GM12878 (cell line): Measurements from ENCODE around the gene AGTPBP1. TPM values are rescaled to one million over a fixed set of nuclear protein-coding genes. Genes with fewer than 3 reads are reported as not detected.

Experiments
- ATAC-seq: fragments of 200-7000 bp; cut with Tn5 transposase; 3 replicates; pipeline ENCODE4 v1.9.1; 2020; ENCODE audit warnings: mild to moderate bottlenecking, moderate library complexity
- BruUV-seq: library from RNA; stranded (reverse); fragments of 400-500 nt; replicated peaks from 2 replicates; lab custom pipeline; 2021; lab: Mats Ljungman, UMichigan
- CTCF ChIA-PET: fragments of 300-600 bp; sonication (Branson Sonifier 250); formaldehyde crosslinking; extraction: SDS; loops from one replicate; lab custom pipeline; 2021; ENCODE audit warnings: inconsistent platforms; lab: Yijun Ruan, JAX
- POLR2A ChIA-PET: fragments of 350-600 bp; formaldehyde crosslinking; extraction: SDS; loops from one replicate; lab custom pipeline; 2021; ENCODE audit warnings: inconsistent platforms; lab: Charles Lee
- RAD21 ChIA-PET: fragments of 300-600 bp; sonication (Branson Sonifier 250); formaldehyde crosslinking; loops from one replicate; lab custom pipeline; 2023; ENCODE audit warnings: antibody characterized with exemption; ENCODE audit not compliant: unreplicated experiment; lab: Charles Lee
- SMC1A ChIA-PET: fragments of 300-600 bp; sonication (Branson Sonifier 250); formaldehyde crosslinking; loops from one replicate; lab custom pipeline; 2023; ENCODE audit not compliant: unreplicated experiment, uncharacterized antibody; lab: Charles Lee
- DNase-seq: peaks from one replicate; pipeline ENCODE4 v3.0.0-alpha.2; 2011; ENCODE audit warnings: low read depth, low spot score
- FAIRE-seq: peaks from 3 replicates; lab custom pipeline; 2011; peaks lifted over from hg19 to GRCh38; lab: Jason Lieb, UNC
- H2AFZ ChIP-seq: 2 replicates; pipeline ENCODE4 v1.6.0; 2011; ENCODE audit warnings: low read depth, low read length, control low read depth; ENCODE audit not compliant: control insufficient read depth
- H3K27ac ChIP-seq: 2 replicates; pipeline ENCODE4 v1.5.1; 2011; ENCODE audit warnings: control low read depth; ENCODE audit not compliant: control insufficient read depth, insufficient read depth
- H3K27me3 ChIP-seq, 2 experiments: replicated peaks in 1 of 2; 2 replicates each; pipeline versions ENCODE4 v1.6.0 to v1.6.1; 2011; ENCODE audit warnings: low read length in 1 of 2; ENCODE audit not compliant: control insufficient read depth in 2 of 2, insufficient read depth in 2 of 2
- H3K36me3 ChIP-seq, 2 experiments: 2 replicates each; pipeline ENCODE4 v1.5.1; 2011; ENCODE audit warnings: low read length in 1 of 2; ENCODE audit not compliant: control insufficient read depth in 2 of 2, insufficient read depth in 2 of 2
- H3K4me1 ChIP-seq: 2 replicates; pipeline ENCODE4 v1.6.1; 2011; ENCODE audit warnings: mild to moderate bottlenecking, low read length, moderate library complexity, mixed read lengths; ENCODE audit not compliant: control insufficient read depth, insufficient read depth
- H3K4me2 ChIP-seq: 2 replicates; pipeline ENCODE4 v1.6.0; 2011; ENCODE audit warnings: control low read depth; ENCODE audit not compliant: control insufficient read depth, insufficient read depth
- H3K4me3 ChIP-seq: fragments of 200-600 bp; sonication (generic); 2 replicates; pipeline ENCODE4 v1.5.1; 2016
- H3K79me2 ChIP-seq: 2 replicates; pipeline ENCODE4 v1.6.0; 2011; ENCODE audit warnings: low read length; ENCODE audit not compliant: control insufficient read depth, insufficient read depth
- H3K9ac ChIP-seq: 2 replicates; pipeline ENCODE4 v1.8.0; 2011; ENCODE audit warnings: low read length, control low read depth, mixed read lengths; ENCODE audit not compliant: control insufficient read depth, insufficient read depth
- H3K9me3 ChIP-seq: replicated peaks from 3 replicates; pipeline ENCODE4 v1.5.1; 2011; ENCODE audit warnings: mild to moderate bottlenecking, low read length; ENCODE audit not compliant: control insufficient read depth, insufficient read depth
- H4K20me1 ChIP-seq: 2 replicates; pipeline ENCODE4 v1.6.0; 2011; ENCODE audit not compliant: control insufficient read depth, insufficient read depth
- CTCF ChIP-seq, 3 experiments: IDR thresholded peaks in 2 of 3; conservative IDR thresholded peaks in 1 of 3; 2 replicates each; pipeline ENCODE4 v1.5.1; 2011; ENCODE audit warnings: low read depth in 3 of 3, low read length in 3 of 3, mild to moderate bottlenecking in 3 of 3, control low read depth in 2 of 3, moderate library complexity in 2 of 3, inconsistent platforms in 1 of 3, mixed read lengths in 1 of 3; ENCODE audit not compliant: control insufficient read depth in 2 of 3, insufficient read depth in 1 of 3; ENCODE audit errors: extremely low read depth in 1 of 3
- ELK1 ChIP-seq: IDR thresholded peaks from 2 replicates; pipeline ENCODE4 v1.6.1; 2012; ENCODE audit warnings: low read depth, low read length, improper control_type of control experiment
- FOS ChIP-seq: IDR thresholded peaks from 3 replicates; pipeline ENCODE4 v1.6.1; 2011; ENCODE audit warnings: borderline replicate concordance; ENCODE audit not compliant: insufficient read length; ENCODE audit errors: extremely low read depth
- HDAC6 ChIP-seq: fragments of 200-600 bp; sonication (generic); IDR thresholded peaks from one replicate; pipeline ENCODE4 v1.8.0; 2017; ENCODE audit warnings: antibody characterized with exemption; ENCODE audit not compliant: unreplicated experiment
- NFXL1 ChIP-seq: fragments of 450-650 bp; IDR thresholded peaks from 2 replicates; pipeline ENCODE4 v1.6.1; 2017; ENCODE audit warnings: antibody characterized with exemption, mild to moderate bottlenecking, borderline replicate concordance
- POLR2AphosphoS2 ChIP-seq: IDR thresholded peaks from 2 replicates; pipeline ENCODE4 v1.6.1; 2011; ENCODE audit warnings: low read depth, mild to moderate bottlenecking, low read length, improper control_type of control experiment, moderate library complexity
- RUNX3 ChIP-seq: IDR thresholded peaks from 2 replicates; pipeline ENCODE4 v1.6.1; 2012; ENCODE audit warnings: low read length, inconsistent platforms
- SREBF1 ChIP-seq: IDR thresholded peaks from 2 replicates; pipeline ENCODE4 v1.6.1; 2012; ENCODE audit warnings: mild to moderate bottlenecking, low read length
- SRF ChIP-seq, 2 experiments: IDR thresholded peaks; 2 replicates each; pipeline ENCODE4 v1.6.1; 2011; ENCODE audit warnings: low read depth in 2 of 2, low read length in 2 of 2, mild to moderate bottlenecking in 1 of 2, moderate library complexity in 1 of 2
- ZNF207 ChIP-seq: fragments of 450-650 bp; IDR thresholded peaks from 2 replicates; pipeline ENCODE4 v1.6.1; 2014; ENCODE audit warnings: antibody characterized with exemption, mild to moderate bottlenecking, borderline replicate concordance
- WGBS: methylation state at CpG from one replicate; pipeline ENCODE4 v1.1.6; 2016; ENCODE audit warnings: low lambda C conversion rate; ENCODE audit not compliant: insufficient replicate concordance, insufficient coverage; ENCODE audit errors: missing lambda C conversion rate; 5-methylcytosine and 5-hydroxymethylcytosine counted together
- in situ Hi-C: fragments of 300-500 bp; cut with MboI; formaldehyde crosslinking; loops from 9 replicates; pipeline ENCODE4 v1.14.3; 2018; ENCODE audit warnings: mixed read lengths
- intact Hi-C: fragments of 100-400 bp; cut with micrococcal nuclease; formaldehyde crosslinking; loops from one replicate; pipeline ENCODE4 v1.14.2; 2022; ENCODE audit not compliant: unreplicated experiment
- polyA plus RNA-seq, 11 experiments: library from polyadenylated mRNA; depleted of rRNA in 4 of 11; unstranded in 6 of 11; stranded (reverse) in 5 of 11; fragments of >200 nt; fragmentation: Nextera tagmentation in 4 of 11; fragmentation: Illumina TruSeq in 1 of 11; extraction: Ambion mirVana in 4 of 11; extraction: Trizol in 1 of 11; gene quantifications; 1 replicate in 1 of 11; 2 replicates in 10 of 11; pipeline versions ENCODE4 v1.2.1 to v1.2.3, GENCODE V29; 2011 to 2016; ENCODE audit warnings: inconsistent platforms in 2 of 11, missing spikeins in 2 of 11, low read depth in 1 of 11
- total RNA-seq, 4 experiments: library from RNA; depleted of rRNA in 3 of 4; stranded (reverse); fragments of >200 nt in 3 of 4; fragmentation: Illumina TruSeq in 1 of 4; extraction: Trizol in 1 of 4; gene quantifications; 2 replicates each; pipeline versions ENCODE4 v1.2.1 to v1.2.3, GENCODE V29; 2013 to 2021

Gene AGTPBP1
- total and polyA plus RNA-seq, 10 of the 15 experiments (the other 5 are each of a cell fraction or from before 2014, with no cell fraction given), result 6.1 to 35.2 (median 20.0) TPM

- ChIA-PET RAD21 (no interaction called here), POLR2A (interaction anchor here (0.6 kb wide), 1 partner anchor 229 kb away, joined by 5 read pairs; no protein-coding TSS in a partner anchor), SMC1A (no interaction called here), CTCF (interaction anchor here (2.1 kb wide), 1 partner anchor 45 kb away, joined by 7 read pairs; no protein-coding TSS in a partner anchor)
- Histone ChIP-seq H3K27me3 (no peaks in the 10 kb centered on the region), H4K20me1 (no peaks in the 10 kb centered on the region), H3K4me2 (no peak overlapping the region), H3K4me3 (no peak overlapping the region), H3K9ac (no peak overlapping the region), H3K9me3 (no peaks in the 10 kb centered on the region), H3K4me1 (no peaks in the 10 kb centered on the region), H3K79me2 (peaks cover 25% of the 10 kb centered on the region), H3K27ac (no peak overlapping the region), H2AFZ (no peak overlapping the region; the same call in 1 of the 2 replicates), H3K36me3 (no peaks in the 10 kb centered on the region)
- FAIRE-seq (no peak), ATAC-seq (no peak), DNase-seq (no peak)
- 72% methylated on average over 14 of the region's 14 CpGs for WGBS
- intact Hi-C loops (loop anchor here (5.0 kb wide), 2 partner anchors 46 to 199 kb away; partner anchors contain the start of gene NAA35), in situ Hi-C loops (no loop called here)
- peak; percentile 24; the same call in 1 of the 2 replicates for TF ChIP-seq RUNX3
- TF ChIP-seq ELK1, result no peak
- BruUV-seq, result no TSS peak
Measured at GRCh38 chr9:85743275-85744128, 1.7 kb upstream of the AGTPBP1 start.

GRCh38 chr9:85742597-85742936, 813 bp upstream of the AGTPBP1 start:
- POLR2A ChIA-PET, result interaction anchor here (0.6 to 1.1 kb wide), 4 partner anchors 27 to 1787 kb away, joined by 3 to 4 read pairs (median 3); no protein-coding TSS in a partner anchor
- Histone ChIP-seq H2AFZ (peak overlapping the region; percentile 97), H3K9ac (peak overlapping the region; percentile 76), H3K9me3 (no peaks in the 10 kb centered on the region), H3K27ac (peak overlapping the region; percentile 59; the same call in 1 of the 2 replicates), H3K79me2 (peaks cover 29% of the 10 kb centered on the region), H4K20me1 (no peaks in the 10 kb centered on the region), H3K4me2 (peak overlapping the region; percentile 98), H3K4me3 (peak overlapping the region; percentile 91), H3K27me3 (no peaks in the 10 kb centered on the region), H3K4me1 (no peaks in the 10 kb centered on the region), H3K36me3 (no peaks in the 10 kb centered on the region)
- BruUV-seq, result no TSS peak
- CTCF ChIA-PET, result interaction anchor here (2.1 kb wide), 1 partner anchor 44 kb away, joined by 7 read pairs; no protein-coding TSS in a partner anchor
- FAIRE-seq (no peak), DNase-seq (no peak), ATAC-seq (peak; percentile 1; the same call in 1 of the 3 replicates)
- in situ Hi-C loops, result no loop called here
- SMC1A ChIA-PET, result no interaction called here
- intact Hi-C loops, result loop anchor here (5.0 kb wide), 2 partner anchors 45 to 200 kb away; partner anchors contain the start of gene NAA35
- 0% methylated on average over 4 of the region's 4 CpGs for WGBS
- RAD21 ChIA-PET, result interaction anchor here (1.1 kb wide), 1 partner anchor 1449 kb away, joined by 3 read pairs; no protein-coding TSS in a partner anchor
- TF ChIP-seq CTCF (IDR thresholded peaks at IDR 0.05 in 2 of 3, conservative IDR thresholded peaks at IDR 0.05 in 1 of 3; ENCODE audit: control insufficient read depth in 2 of 3, extremely low read depth in 1 of 3, insufficient read depth in 1 of 3, low read depth in 3 of 3, low read length in 3 of 3), result no peak
- no peak for TF ChIP-seq FOS
- no peak for TF ChIP-seq HDAC6
- no peak for TF ChIP-seq ZNF207
- TF ChIP-seq NFXL1, result no peak
- TF ChIP-seq POLR2AphosphoS2, result no peak
- no peak for TF ChIP-seq SRF (IDR thresholded peaks at IDR 0.05; ENCODE audit: low read depth in 2 of 2, low read length in 2 of 2)
- no peak for TF ChIP-seq SREBF1
